Ishikawa (cell line): ENCODE data around the gene SLC25A5.

Experiments
- CEBPB ChIP-seq: IDR thresholded peaks from 2 replicates; pipeline ENCODE4 v1.6.1; 2012
- EGR1 ChIP-seq: IDR thresholded peaks from 2 replicates; pipeline ENCODE4 v1.6.1; 2012
- EP300 ChIP-seq: IDR thresholded peaks from 2 replicates; pipeline ENCODE4 v1.6.1; 2012; ENCODE audit warnings: borderline replicate concordance
- NFIC ChIP-seq: IDR thresholded peaks from 2 replicates; pipeline ENCODE4 v1.6.1; 2012

DNA sequence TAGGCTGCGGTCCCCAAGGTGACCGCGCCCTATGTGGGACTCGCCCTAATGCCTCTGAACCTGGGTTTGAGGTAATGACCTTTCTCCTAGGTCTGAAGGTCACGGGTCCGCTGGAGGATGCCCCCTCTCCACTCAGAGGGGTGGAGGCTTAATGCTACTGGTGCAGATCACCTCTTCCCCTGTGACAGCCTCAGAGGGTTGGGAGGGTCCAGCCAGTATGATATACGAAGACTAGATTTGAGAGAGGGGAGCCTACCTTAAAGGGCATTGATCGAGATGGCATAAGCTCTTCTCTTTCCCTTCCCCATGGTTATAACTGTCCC lies 1.0 kb downstream of the SLC25A5 start:
- no peak for TF ChIP-seq EP300
- no peak for TF ChIP-seq NFIC
- TF ChIP-seq CEBPB, result no peak
- no peak for TF ChIP-seq EGR1
